Esophagus squamous epithelium (tissue), 5 donors: Measurements from ENCODE around the gene HEBP1. TPM values are rescaled to one million over a fixed set of nuclear protein-coding genes. Genes with fewer than 3 reads are reported as not detected.

ENCODE experiments used
- DNase-seq: peaks from one replicate; lab custom pipeline; 2025; lab: John Stamatoyannopoulos, UW
- H3K27ac ChIP-seq, 4 donors: fragments of 200-600 bp; sonication (generic); one replicate each; pipeline ENCODE4 v1.5.1; 2016 to 2019; ENCODE audit warnings: mild to moderate bottlenecking in 1 of 4
- H3K27me3 ChIP-seq, 4 donors: fragments of 200-600 bp; sonication (generic); 1 replicate in 3 of 4; 2 replicates in 1 of 4; pipeline versions ENCODE4 v1.5.1 to v1.6.0; 2017 to 2021; ENCODE audit warnings: antibody characterized with exemption in 1 of 4
- H3K36me3 ChIP-seq, 3 donors: fragments of 200-600 bp; sonication (generic); one replicate each; pipeline ENCODE4 v1.5.1; 2016 to 2019
- H3K4me1 ChIP-seq, 3 donors: fragments of 200-600 bp; sonication (generic); one replicate each; pipeline ENCODE4 v1.5.1; 2017 to 2019
- H3K4me3 ChIP-seq, 4 donors: fragments of 200-600 bp; sonication (generic); 1 replicate in 3 of 4; 2 replicates in 1 of 4; pipeline ENCODE4 v1.5.1; 2016 to 2019; ENCODE audit warnings: mild to moderate bottlenecking in 2 of 4, moderate library complexity in 1 of 4
- H3K9me3 ChIP-seq, 3 donors: fragments of 200-600 bp; sonication (generic); one replicate each; pipeline ENCODE4 v1.5.1; 2016 to 2019
- POLR2A ChIP-seq, 4 donors: fragments of 450-650 bp; IDR thresholded peaks; one replicate each; pipeline ENCODE4 v1.6.1; 2017; ENCODE audit warnings: antibody characterized with exemption in 4 of 4, mild to moderate bottlenecking in 4 of 4, moderate library complexity in 3 of 4
- WGBS, 2 donors: methylation state at CpG; one replicate each; pipeline ENCODE4 v1.1.5; 2018; 5-methylcytosine and 5-hydroxymethylcytosine counted together
- intact Hi-C: fragments of 100-400 bp; cut with DNase I; formaldehyde crosslinking; loops from one replicate; pipeline ENCODE4 v1.15.0; 2022
- total RNA-seq, 4 donors: library from RNA; depleted of rRNA; stranded (reverse); fragments of >200 nt; gene quantifications; one replicate each; pipeline ENCODE4 v1.1.0, GENCODE V29; 2016
- TF ChIP-seq, protein P1 (sequence below), 6 experiments: fragments of 450-650 bp in 4 of 6; fragments of 200-600 bp in 2 of 6; sonication (generic) in 2 of 6; IDR thresholded peaks; one replicate each; pipeline ENCODE4 v1.5.1; 2016 to 2019; ENCODE audit warnings: antibody characterized with exemption in 6 of 6, mild to moderate bottlenecking in 4 of 6, moderate library complexity in 4 of 6
- donor health status: DM: yes; HTN: yes; CAD: no.

Gene HEBP1
- total RNA-seq, 4 donors from 2014 or later, result 17.0 to 50.9 (median 23.9) TPM

DNA sequence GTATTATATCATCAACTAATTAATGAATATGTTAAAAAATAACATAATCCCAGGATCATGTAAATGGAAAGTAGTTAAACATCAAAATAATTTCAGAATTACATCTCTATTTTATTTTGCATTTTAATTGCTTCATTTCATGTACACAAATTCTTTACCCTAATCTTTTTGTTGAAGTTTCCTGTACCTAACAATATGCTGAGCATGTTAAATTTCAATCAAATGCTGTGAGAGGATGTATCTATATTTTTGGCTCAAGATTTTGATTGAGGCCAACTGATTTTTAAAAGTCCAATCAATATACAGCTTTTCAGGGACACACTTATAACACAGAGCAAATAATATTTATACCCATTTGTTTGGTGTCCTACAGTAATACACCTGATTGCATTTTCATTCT lies 54.5 kb downstream of the HEBP1 start:
- DNase-seq, result no peak
- no peak for TF ChIP-seq POLR2A (IDR thresholded peaks at IDR 0.05)
- TF ChIP-seq, protein P1, sequence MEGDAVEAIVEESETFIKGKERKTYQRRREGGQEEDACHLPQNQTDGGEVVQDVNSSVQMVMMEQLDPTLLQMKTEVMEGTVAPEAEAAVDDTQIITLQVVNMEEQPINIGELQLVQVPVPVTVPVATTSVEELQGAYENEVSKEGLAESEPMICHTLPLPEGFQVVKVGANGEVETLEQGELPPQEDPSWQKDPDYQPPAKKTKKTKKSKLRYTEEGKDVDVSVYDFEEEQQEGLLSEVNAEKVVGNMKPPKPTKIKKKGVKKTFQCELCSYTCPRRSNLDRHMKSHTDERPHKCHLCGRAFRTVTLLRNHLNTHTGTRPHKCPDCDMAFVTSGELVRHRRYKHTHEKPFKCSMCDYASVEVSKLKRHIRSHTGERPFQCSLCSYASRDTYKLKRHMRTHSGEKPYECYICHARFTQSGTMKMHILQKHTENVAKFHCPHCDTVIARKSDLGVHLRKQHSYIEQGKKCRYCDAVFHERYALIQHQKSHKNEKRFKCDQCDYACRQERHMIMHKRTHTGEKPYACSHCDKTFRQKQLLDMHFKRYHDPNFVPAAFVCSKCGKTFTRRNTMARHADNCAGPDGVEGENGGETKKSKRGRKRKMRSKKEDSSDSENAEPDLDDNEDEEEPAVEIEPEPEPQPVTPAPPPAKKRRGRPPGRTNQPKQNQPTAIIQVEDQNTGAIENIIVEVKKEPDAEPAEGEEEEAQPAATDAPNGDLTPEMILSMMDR (IDR thresholded peaks at IDR 0.05), result no peak
- intact Hi-C loops, result no loop called here
- Histone ChIP-seq H3K9me3 (no peaks in the 10 kb centered on the region), H3K27ac (no peak overlapping the region), H3K4me3 (no peak overlapping the region), H3K27me3 (no peaks in the 10 kb centered on the region), H3K36me3 (peaks cover 0 to 11% (median 0%) of the 10 kb centered on the region in 3 donors), H3K4me1 (no peaks in the 10 kb centered on the region)

DNA sequence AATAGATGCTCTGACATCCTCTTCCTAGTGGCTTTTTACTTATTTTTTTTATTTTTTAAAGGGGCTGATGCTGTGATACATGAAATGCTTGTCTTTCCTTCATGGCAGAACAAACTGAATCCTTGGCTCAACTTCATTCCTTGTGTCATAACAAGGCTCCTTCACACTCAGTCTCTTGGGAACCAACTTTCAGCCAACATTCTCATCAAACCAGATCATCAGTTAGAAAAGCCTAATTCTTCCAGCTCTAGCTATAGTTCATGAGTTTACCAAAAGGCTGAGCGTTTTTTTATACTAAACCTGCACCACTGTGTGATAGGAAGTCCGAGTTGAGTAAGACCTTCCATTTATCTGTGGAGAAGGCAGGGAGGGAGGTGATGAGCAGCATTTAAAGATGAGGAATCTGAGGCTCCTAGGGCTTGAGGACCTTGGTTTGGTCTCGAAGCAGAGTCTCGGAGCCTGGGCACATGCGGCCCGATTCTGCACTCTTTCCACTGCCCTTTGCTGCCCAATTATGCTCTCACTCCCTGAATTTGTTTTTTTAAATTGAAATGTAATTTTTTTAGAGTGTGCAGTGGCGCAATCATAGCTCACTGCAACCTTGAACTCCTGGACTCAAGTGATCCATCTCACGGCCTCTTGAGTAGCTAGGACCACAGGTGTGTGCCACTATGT lies 56.3 kb downstream of the HEBP1 start:
- no peaks in the 10 kb centered on the region for H3K27me3 ChIP-seq
- peak overlapping the region in 1 of 4 donors; percentile 39 for H3K27ac ChIP-seq
- no peaks in the 10 kb centered on the region for H3K4me1 ChIP-seq
- no peak for DNase-seq
- TF ChIP-seq, protein P1 (IDR thresholded peaks at IDR 0.05), result no peak
- TF ChIP-seq POLR2A (IDR thresholded peaks at IDR 0.05), result no peak
- 85 to 86% methylated on average over 8 of the region's 8 CpGs for WGBS, 2 donors
- no peaks in the 10 kb centered on the region for H3K36me3 ChIP-seq
- intact Hi-C loops, result no loop called here
- no peak overlapping the region for H3K4me3 ChIP-seq
- no peaks in the 10 kb centered on the region for H3K9me3 ChIP-seq

DNA sequence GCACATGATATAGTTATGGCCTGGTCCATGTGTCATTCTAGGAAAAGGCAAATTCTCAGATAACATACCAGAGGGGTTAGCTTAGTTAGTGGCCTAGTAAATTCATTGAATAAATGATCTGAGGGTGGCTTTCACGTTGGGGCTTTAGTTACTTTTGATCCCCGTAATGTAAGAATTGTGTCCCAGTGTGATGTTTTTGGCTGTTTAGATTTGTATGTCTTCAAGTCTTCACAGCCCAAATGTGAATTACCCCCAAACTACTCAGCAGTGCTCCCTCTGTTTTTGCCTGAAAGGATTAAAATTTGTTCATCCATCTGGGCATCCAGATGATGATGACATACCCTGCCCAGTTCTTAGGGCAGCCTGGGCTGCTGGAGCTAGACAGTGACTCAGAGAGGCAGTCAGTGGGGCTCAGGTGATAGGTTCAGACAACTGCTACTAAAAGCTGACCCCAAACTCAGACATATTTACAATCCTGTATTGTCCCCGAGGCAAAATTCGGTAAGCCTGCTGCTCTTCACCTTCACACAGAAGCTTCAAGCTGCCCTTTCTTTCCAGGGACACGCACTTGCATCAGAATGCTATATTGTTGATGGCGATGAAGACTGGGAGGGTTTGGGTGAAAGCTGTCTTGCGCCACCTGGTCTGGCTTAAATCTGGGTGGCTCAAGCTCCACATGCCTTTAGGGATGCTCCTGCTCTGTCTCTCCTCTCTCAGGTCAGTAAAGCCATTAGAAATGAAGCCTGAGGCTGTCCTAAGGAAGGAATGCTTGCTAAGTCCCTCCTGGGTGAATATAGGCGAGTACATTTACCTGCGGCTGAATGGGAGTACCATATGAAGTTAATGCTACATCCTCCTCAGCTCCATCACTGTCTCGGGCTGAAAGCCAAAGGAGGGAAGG lies 58.4 kb downstream of the HEBP1 start:
- Histone ChIP-seq H3K27me3 (no peaks in the 10 kb centered on the region), H3K36me3 (no peaks in the 10 kb centered on the region), H3K4me3 (no peak overlapping the region), H3K9me3 (no peaks in the 10 kb centered on the region), H3K27ac (no peak overlapping the region), H3K4me1 (no peaks in the 10 kb centered on the region)
- 89 to 91% methylated on average over 8 to 9 of the region's 10 CpGs for WGBS, 2 donors
- intact Hi-C loops, result no loop called here
- no peak for TF ChIP-seq POLR2A (IDR thresholded peaks at IDR 0.05)
- TF ChIP-seq, protein P1 (IDR thresholded peaks at IDR 0.05), result no peak
- no peak for DNase-seq

DNA sequence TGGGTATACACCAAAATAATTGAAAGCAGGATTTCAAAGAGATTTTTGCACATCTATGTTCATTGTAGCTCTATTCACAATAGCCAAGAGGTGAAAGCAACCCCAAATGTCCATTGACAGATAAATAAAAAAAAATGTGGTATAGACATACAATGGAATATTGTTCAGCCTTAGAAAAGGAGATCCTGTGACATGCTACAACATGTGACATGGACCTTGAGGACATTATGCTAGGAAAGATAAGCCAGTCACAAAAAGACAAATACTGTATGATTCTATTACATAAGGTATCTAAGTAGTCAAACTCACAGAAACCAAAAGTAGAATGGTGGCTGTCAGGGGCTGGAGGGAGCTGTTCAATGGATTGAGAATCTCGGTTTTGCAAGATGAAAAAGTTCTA lies 60.2 kb downstream of the HEBP1 start:
- no peak overlapping the region for H3K27ac ChIP-seq
- H3K36me3 ChIP-seq, result no peaks in the 10 kb centered on the region
- H3K4me1 ChIP-seq, result no peaks in the 10 kb centered on the region
- no peak for TF ChIP-seq POLR2A (IDR thresholded peaks at IDR 0.05)
- TF ChIP-seq, protein P1 (IDR thresholded peaks at IDR 0.05), result no peak
- H3K4me3 ChIP-seq, result no peak overlapping the region
- WGBS, 2 donors, result 80 to 90% methylated on average over 1 of the region's 1 CpG
- no peak for DNase-seq
- H3K27me3 ChIP-seq, result no peaks in the 10 kb centered on the region
- H3K9me3 ChIP-seq, result no peaks in the 10 kb centered on the region
- intact Hi-C loops, result no loop called here

DNA sequence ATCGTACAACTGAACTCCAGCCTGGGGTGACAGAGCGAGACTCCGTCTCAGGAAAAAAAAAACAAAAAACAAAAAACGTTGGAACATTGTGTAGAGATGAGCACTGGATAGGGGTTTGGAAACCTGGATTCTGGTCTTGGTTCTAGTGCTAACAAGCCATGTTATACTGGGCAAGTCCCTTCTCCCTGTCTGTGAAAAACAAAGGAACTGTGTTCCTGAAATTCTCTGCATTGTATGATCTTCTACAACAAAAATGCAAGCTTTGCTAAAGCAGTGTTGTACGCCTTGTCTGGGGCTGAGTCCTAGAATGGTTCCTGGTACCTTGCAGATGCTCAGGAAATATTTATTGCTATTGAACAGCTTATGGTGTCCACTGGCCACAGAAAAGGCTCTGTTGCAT lies 61.5 kb downstream of the HEBP1 start:
- no peak for DNase-seq
- Histone ChIP-seq H3K36me3 (no peaks in the 10 kb centered on the region), H3K4me1 (no peaks in the 10 kb centered on the region), H3K27me3 (no peaks in the 10 kb centered on the region), H3K4me3 (no peak overlapping the region), H3K9me3 (no peaks in the 10 kb centered on the region), H3K27ac (no peak overlapping the region)
- WGBS, 2 donors, result 74 to 80% methylated on average over 5 of the region's 5 CpGs
- TF ChIP-seq POLR2A (IDR thresholded peaks at IDR 0.05), result no peak
- TF ChIP-seq, protein P1 (IDR thresholded peaks at IDR 0.05), result no peak
- intact Hi-C loops, result no loop called here
